HepG2 (cell line): ENCODE data around the gene GATD1. TPM values are rescaled to one million over a fixed set of nuclear protein-coding genes. Genes with fewer than 3 reads are reported as not detected.
A peak's percentile ranks its signal among the peaks of the same experiment; 100 is the strongest.

ENCODE experiments used
- ATAC-seq: fragments of 200-7000 bp; cut with Tn5 transposase; 3 replicates; pipeline ENCODE4 v1.9.1; 2020; ENCODE audit warnings: mild to moderate bottlenecking, moderate library complexity
- BruUV-seq: library from RNA; stranded (reverse); fragments of 400-500 nt; replicated peaks from 2 replicates; lab custom pipeline; 2021; lab: Mats Ljungman, UMichigan
- CTCF ChIA-PET: fragments of 300-600 bp; formaldehyde crosslinking; extraction: SDS; loops from one replicate; lab custom pipeline; 2021; ENCODE audit warnings: low total read pairs, inconsistent platforms, low intra/inter-chr PET ratio; lab: Yijun Ruan, JAX
- POLR2A ChIA-PET: fragments of 350-600 bp; sonication (Branson Sonifier 250); formaldehyde crosslinking; loops from one replicate; lab custom pipeline; 2020; ENCODE audit warnings: antibody characterized with exemption, inconsistent platforms; lab: Yijun Ruan, JAX
- DNase-seq: peaks from one replicate; pipeline ENCODE4 v3.0.0-alpha.2; 2015; ENCODE audit warnings: low spot score
- FAIRE-seq: peaks from 3 replicates; lab custom pipeline; 2011; peaks lifted over from hg19 to GRCh38; lab: Jason Lieb, UNC
- H2AFZ ChIP-seq: one replicate; pipeline ENCODE4 v1.6.1; 2011; ENCODE audit warnings: low read length, inconsistent platforms
- H3K27ac ChIP-seq: fragments of 300-600 bp; 3 replicates; pipeline ENCODE4 v1.8.0; 2011; ENCODE audit warnings: mixed run types, mild to moderate bottlenecking, mixed read lengths, low read length, inconsistent platforms; ENCODE audit not compliant: insufficient read depth; ENCODE audit errors: extremely low read length
- H3K27me3 ChIP-seq, 2 experiments: fragments of 200-600 bp in 1 of 2; 2 replicates in 1 of 2; 3 replicates in 1 of 2; pipeline versions ENCODE4 v1.6.0 to v1.8.0; 2011; ENCODE audit warnings: low read length in 2 of 2, mild to moderate bottlenecking in 2 of 2, moderate library complexity in 2 of 2, inconsistent platforms in 1 of 2; ENCODE audit not compliant: insufficient read depth in 2 of 2, control insufficient read depth in 1 of 2
- H3K36me3 ChIP-seq, 2 experiments: fragments of 200-600 bp in 1 of 2; replicated peaks in 1 of 2; 2 replicates in 1 of 2; 3 replicates in 1 of 2; pipeline versions ENCODE4 v1.5.1 to v1.8.0; 2011; ENCODE audit warnings: low read length in 2 of 2, inconsistent platforms in 1 of 2; ENCODE audit not compliant: insufficient read depth in 2 of 2, control insufficient read depth in 1 of 2
- H3K4me1 ChIP-seq: 2 replicates; pipeline ENCODE4 v1.5.1; 2012; ENCODE audit warnings: low read length, inconsistent platforms; ENCODE audit not compliant: insufficient read depth
- H3K4me2 ChIP-seq: 2 replicates; pipeline ENCODE4 v1.6.0; 2011; ENCODE audit warnings: low read depth, low read length, inconsistent platforms
- H3K4me3 ChIP-seq, 3 experiments: fragments of 200-600 bp in 1 of 3; sonication (generic), shearing (Covaris generic) in 1 of 3; replicated peaks in 1 of 3; 2 replicates each; pipeline ENCODE4 v1.5.1; 2011 to 2016; ENCODE audit warnings: low read length in 3 of 3, inconsistent platforms in 2 of 3, low read depth in 2 of 3, mild to moderate bottlenecking in 2 of 3, control low read depth in 1 of 3, mixed read lengths in 1 of 3; ENCODE audit not compliant: insufficient read depth in 1 of 3
- H3K79me2 ChIP-seq: one replicate; pipeline ENCODE4 v1.6.1; 2011; ENCODE audit warnings: low read length, inconsistent platforms; ENCODE audit not compliant: insufficient read depth
- H3K9ac ChIP-seq: 2 replicates; pipeline ENCODE4 v1.6.0; 2011; ENCODE audit warnings: mild to moderate bottlenecking, low read depth, low read length, inconsistent platforms; ENCODE audit not compliant: insufficient read depth
- H3K9me3 ChIP-seq: 2 replicates; pipeline ENCODE4 v1.5.1; 2012; ENCODE audit warnings: mild to moderate bottlenecking, low read length
- H4K20me1 ChIP-seq: 2 replicates; pipeline ENCODE4 v1.6.0; 2011; ENCODE audit warnings: inconsistent platforms, mild to moderate bottlenecking, low read length, moderate library complexity; ENCODE audit not compliant: insufficient read depth
- ELF4 ChIP-seq: sonication (generic); formaldehyde crosslinking; IDR thresholded peaks from 2 replicates; pipeline ENCODE4 v1.5.0; 2020; ENCODE audit warnings: missing genetic modification reagents, mild to moderate bottlenecking, moderate library complexity, borderline replicate concordance
- EZH2 ChIP-seq: conservative IDR thresholded peaks from 2 replicates; pipeline ENCODE4 v1.6.1; 2012; ENCODE audit warnings: mild to moderate bottlenecking, low read depth, low read length, moderate library complexity
- GFI1 ChIP-seq: sonication (generic); formaldehyde crosslinking; IDR thresholded peaks from 2 replicates; pipeline ENCODE4 v1.5.0; 2020; ENCODE audit warnings: missing genetic modification reagents, mild to moderate bottlenecking, borderline replicate concordance
- GTF2F1 ChIP-seq: fragments of 150-350 bp; IDR thresholded peaks from 2 replicates; pipeline ENCODE4 v1.6.1; 2014; ENCODE audit warnings: low read length
- HES4 ChIP-seq: sonication (generic); formaldehyde crosslinking; IDR thresholded peaks from 2 replicates; pipeline ENCODE4 v1.9.0; 2021; ENCODE audit warnings: mild to moderate bottlenecking, missing genetic modification reagents, borderline replicate concordance
- HOXA5 ChIP-seq: sonication (generic); formaldehyde crosslinking; IDR thresholded peaks from 2 replicates; pipeline ENCODE4 v1.4.0; 2020; ENCODE audit warnings: missing genetic modification reagents
- KAT7 ChIP-seq: IDR thresholded peaks from 2 replicates; pipeline ENCODE4 v1.6.1; 2018; ENCODE audit warnings: borderline replicate concordance, missing compliant biosample characterization
- KLF12 ChIP-seq: sonication (generic); formaldehyde crosslinking; IDR thresholded peaks from 2 replicates; pipeline ENCODE4 v1.4.0; 2020; ENCODE audit warnings: missing genetic modification reagents, borderline replicate concordance
- TCF12 ChIP-seq, 2 experiments: fragments of 450-650 bp in 1 of 2; sonication (generic) in 1 of 2; formaldehyde crosslinking in 1 of 2; IDR thresholded peaks; 2 replicates each; pipeline versions ENCODE4 v1.6.1 to v1.8.0; 2017 to 2022; ENCODE audit warnings: antibody characterized with exemption in 1 of 2, mild to moderate bottlenecking in 1 of 2, missing genetic modification reagents in 1 of 2, moderate library complexity in 1 of 2
- TP53 ChIP-seq: sonication (generic); formaldehyde crosslinking; conservative IDR thresholded peaks from 2 replicates; pipeline ENCODE4 v1.4.0; 2020; ENCODE audit warnings: missing genetic modification reagents
- ZBTB21 ChIP-seq: sonication (generic); formaldehyde crosslinking; IDR thresholded peaks from 2 replicates; pipeline ENCODE4 v1.4.0; 2020; ENCODE audit warnings: missing genetic modification reagents
- ZBTB3 ChIP-seq: sonication (generic); formaldehyde crosslinking; IDR thresholded peaks from 2 replicates; pipeline ENCODE4 v1.4.0; 2020; ENCODE audit warnings: low read depth, mild to moderate bottlenecking, moderate library complexity, missing genetic modification reagents, borderline replicate concordance
- ZNF136 ChIP-seq: sonication (generic); formaldehyde crosslinking; IDR thresholded peaks from 2 replicates; pipeline ENCODE4 v1.8.1; 2022; ENCODE audit warnings: low read depth, mild to moderate bottlenecking, moderate library complexity, missing genetic modification reagents
- ZNF333 ChIP-seq: sonication (generic); formaldehyde crosslinking; IDR thresholded peaks from 2 replicates; pipeline ENCODE4 v1.4.0; 2020; ENCODE audit warnings: mild to moderate bottlenecking, missing genetic modification reagents, borderline replicate concordance
- ZNF460 ChIP-seq: sonication (generic); formaldehyde crosslinking; IDR thresholded peaks from 2 replicates; pipeline ENCODE4 v1.5.1; 2020; ENCODE audit warnings: missing genetic modification reagents, mild to moderate bottlenecking, borderline replicate concordance
- ZNF558 ChIP-seq: sonication (generic); formaldehyde crosslinking; IDR thresholded peaks from 2 replicates; pipeline ENCODE4 v1.9.0; 2022; ENCODE audit warnings: mild to moderate bottlenecking, missing genetic modification reagents, borderline replicate concordance
- ZNF615 ChIP-seq: sonication (generic); formaldehyde crosslinking; IDR thresholded peaks from 2 replicates; pipeline ENCODE4 v1.5.0; 2020; ENCODE audit warnings: mild to moderate bottlenecking, missing genetic modification reagents, borderline replicate concordance
- ZNF780A ChIP-seq: sonication (generic); formaldehyde crosslinking; IDR thresholded peaks from 2 replicates; pipeline ENCODE4 v1.8.0; 2022; ENCODE audit warnings: mild to moderate bottlenecking, missing genetic modification reagents, moderate library complexity
- WGBS: methylation state at CpG from one replicate; pipeline ENCODE4 v1.1.6; 2017; ENCODE audit warnings: low lambda C conversion rate; 5-methylcytosine and 5-hydroxymethylcytosine counted together
- in situ Hi-C: cut with HindIII; loops from 2 replicates; pipeline ENCODE4 v1.10.0; 2017; ENCODE audit warnings: low pct_unique_long_range_greater_than_20kb; ENCODE audit not compliant: extremely low pct_ligation_motif_present
- intact Hi-C: fragments of 100-400 bp; cut with micrococcal nuclease; formaldehyde crosslinking; loops from one replicate; pipeline ENCODE4 v1.10.0; 2022; ENCODE audit not compliant: unreplicated experiment
- polyA plus RNA-seq, 8 experiments: library from polyadenylated mRNA; depleted of rRNA in 3 of 8; stranded (reverse) in 7 of 8; unstranded in 1 of 8; fragments of >200 nt; fragmentation: Illumina TruSeq in 4 of 8; extraction: Trizol in 4 of 8; gene quantifications; 2 replicates each; pipeline versions ENCODE4 v1.2.1 to v1.2.3, GENCODE V29; 2011 to 2016; ENCODE audit warnings: low read depth in 4 of 8, missing spikeins in 1 of 8, mixed read lengths in 1 of 8; ENCODE audit not compliant: insufficient read depth in 1 of 8
- total RNA-seq, 5 experiments: library from RNA; depleted of rRNA; stranded (reverse); fragments of >200 nt; fragmentation: Illumina TruSeq; extraction: Trizol; gene quantifications; 2 replicates each; pipeline ENCODE4 v1.2.3, GENCODE V29; 2016; ENCODE audit warnings: low read depth in 1 of 5
- TF ChIP-seq, protein P1 (sequence below): sonication (generic); formaldehyde crosslinking; IDR thresholded peaks from 2 replicates; pipeline ENCODE4 v1.5.0; 2020; ENCODE audit warnings: mild to moderate bottlenecking, missing genetic modification reagents, moderate library complexity

The GATD1 gene
- total and polyA plus RNA-seq, 2 of the 13 experiments (the other 11 are each of a cell fraction or from before 2014, with no cell fraction given), result 31.3 to 60.5 TPM

DNA sequence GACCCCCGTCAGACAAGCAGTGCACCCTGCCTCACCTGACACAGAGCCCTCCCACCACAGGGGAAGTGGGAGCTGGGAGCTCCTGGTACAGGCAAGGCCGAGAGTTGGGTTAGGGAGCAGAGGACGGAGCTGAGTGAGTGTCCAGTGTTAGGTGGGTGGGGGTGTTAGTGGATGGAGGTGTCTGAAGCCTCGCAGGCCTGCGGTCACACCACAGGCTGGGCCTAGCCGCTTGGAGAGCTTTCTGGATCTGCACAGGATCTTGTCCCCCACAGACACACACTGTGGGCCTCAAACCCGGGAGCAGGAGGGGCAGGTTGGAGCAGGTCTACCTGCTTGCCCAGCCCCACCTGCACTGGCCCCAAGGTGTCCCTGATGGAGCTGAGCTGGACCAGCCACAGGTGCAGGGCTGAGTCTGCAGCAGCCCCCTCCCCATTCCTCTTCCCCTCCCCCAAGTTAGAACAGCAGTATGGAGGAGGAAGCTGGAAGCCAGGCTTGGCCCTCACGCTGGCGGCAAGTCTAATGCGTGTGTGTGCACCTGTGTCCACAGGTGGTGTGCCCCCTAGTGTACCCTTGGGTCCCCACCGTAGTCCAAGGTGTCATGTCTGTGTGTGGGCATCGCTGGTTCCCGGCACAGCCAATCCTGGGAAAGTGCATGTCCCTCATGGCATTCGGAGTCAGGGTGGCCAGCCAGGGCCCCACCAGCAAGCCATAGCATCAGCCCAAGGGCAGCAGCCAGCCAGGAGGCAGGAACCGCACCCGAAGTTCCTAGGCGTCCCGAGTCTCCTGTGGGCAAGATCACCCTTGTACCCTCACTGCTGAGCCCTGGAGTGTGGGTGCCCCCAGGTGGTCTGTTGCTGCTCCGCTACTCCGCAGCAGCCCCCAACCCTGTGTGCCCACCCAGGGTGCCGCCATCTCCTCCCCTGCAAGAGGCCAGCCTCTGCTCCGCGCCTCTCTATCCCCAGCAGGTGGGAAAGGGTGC lies 2.0 kb upstream of the GATD1 start (continued):
- TF ChIP-seq, protein P1, sequence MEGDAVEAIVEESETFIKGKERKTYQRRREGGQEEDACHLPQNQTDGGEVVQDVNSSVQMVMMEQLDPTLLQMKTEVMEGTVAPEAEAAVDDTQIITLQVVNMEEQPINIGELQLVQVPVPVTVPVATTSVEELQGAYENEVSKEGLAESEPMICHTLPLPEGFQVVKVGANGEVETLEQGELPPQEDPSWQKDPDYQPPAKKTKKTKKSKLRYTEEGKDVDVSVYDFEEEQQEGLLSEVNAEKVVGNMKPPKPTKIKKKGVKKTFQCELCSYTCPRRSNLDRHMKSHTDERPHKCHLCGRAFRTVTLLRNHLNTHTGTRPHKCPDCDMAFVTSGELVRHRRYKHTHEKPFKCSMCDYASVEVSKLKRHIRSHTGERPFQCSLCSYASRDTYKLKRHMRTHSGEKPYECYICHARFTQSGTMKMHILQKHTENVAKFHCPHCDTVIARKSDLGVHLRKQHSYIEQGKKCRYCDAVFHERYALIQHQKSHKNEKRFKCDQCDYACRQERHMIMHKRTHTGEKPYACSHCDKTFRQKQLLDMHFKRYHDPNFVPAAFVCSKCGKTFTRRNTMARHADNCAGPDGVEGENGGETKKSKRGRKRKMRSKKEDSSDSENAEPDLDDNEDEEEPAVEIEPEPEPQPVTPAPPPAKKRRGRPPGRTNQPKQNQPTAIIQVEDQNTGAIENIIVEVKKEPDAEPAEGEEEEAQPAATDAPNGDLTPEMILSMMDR, result peak; percentile 41
- TF ChIP-seq ELF4 (CRISPR knock-in tag), result no peak
- TF ChIP-seq, all 625 proteins: peak for 11

GRCh38 chr11:776561-777287 lies 563 bp downstream of the GATD1 start:
- CTCF ChIA-PET, result no interaction called here
- Histone ChIP-seq H3K27me3 (no peaks in the 10 kb centered on the region), H3K27ac (peak overlapping the region; percentile 75), H3K4me1 (peaks cover 41% of the 10 kb centered on the region), H3K9ac (peak overlapping the region; percentile 78), H3K36me3 (peaks cover 11 to 28% of the 10 kb centered on the region in 2 experiments; a peak in 4 of 5 replicates), H3K4me3 (peak overlapping the region; percentile 87 to 92 (median 90)), H3K79me2 (peaks cover 32% of the 10 kb centered on the region), H2AFZ (no peak overlapping the region), H4K20me1 (peaks cover 6% of the 10 kb centered on the region), H3K9me3 (no peaks in the 10 kb centered on the region), H3K4me2 (peak overlapping the region; percentile 98)
- in situ Hi-C loops, result no loop called here
- intact Hi-C loops, result loop anchor here (2.0 kb wide), 1 partner anchor 72 kb away; no protein-coding TSS in a partner anchor
- 0% methylated on average over 3 of the region's 65 CpGs for WGBS
- POLR2A ChIA-PET, result interaction anchor here (0.6 to 4.9 kb wide), 16 partner anchors 9 to 270 kb away, joined by 3 to 44 read pairs (median 4); partner anchors contain the start of genes PIDD1, PNPLA2 and TALDO1
- TSS peak; percentile 68 for BruUV-seq
- no peak for DNase-seq
- no peak for FAIRE-seq
- peak; percentile 56 for ATAC-seq
- TF ChIP-seq ZBTB21 (CRISPR knock-in tag), result no peak
- TF ChIP-seq ZNF780A (CRISPR knock-in tag), result no peak
- TF ChIP-seq GFI1 (CRISPR knock-in tag), result no peak
- TF ChIP-seq ZNF558 (CRISPR knock-in tag), result peak; percentile 42; the same call in 1 of the 2 replicates
- TF ChIP-seq TP53 (CRISPR knock-in tag), result no peak
- no peak for TF ChIP-seq ZNF460
- no peak for TF ChIP-seq GTF2F1
- TF ChIP-seq ZNF136 (CRISPR knock-in tag), result no peak
- TF ChIP-seq ZNF333 (CRISPR knock-in tag), result no peak
- TF ChIP-seq TCF12 (IDR thresholded peaks at IDR 0.05), result no peak
- TF ChIP-seq TCF12 (CRISPR knock-in tag; IDR thresholded peaks at IDR 0.05), result no peak
- TF ChIP-seq KAT7 (CRISPR knock-in tag), result no peak
- TF ChIP-seq ZBTB3 (CRISPR knock-in tag), result no peak
- no peak for TF ChIP-seq ZNF615 (CRISPR knock-in tag)
- no peak for TF ChIP-seq EZH2
- 0 out of 2 replicates have a peak, but pooled peaks have one; percentile 38 for TF ChIP-seq HOXA5 (CRISPR knock-in tag)
- TF ChIP-seq HES4 (CRISPR knock-in tag), result 0 out of 2 replicates have a peak, but pooled peaks have one; percentile 42
- TF ChIP-seq KLF12 (CRISPR knock-in tag), result no peak
